GM19452 (cell line): ENCODE results near the gene DIABLO.
"Not testable (repeated sequence)": the region's sequence is repeated elsewhere in the genome, so short reads cannot be mapped to it uniquely, and the experiment has no call there.

ENCODE experiments used
- ATAC-seq: cut with Tn5 transposase; IDR thresholded peaks from one replicate; pipeline ENCODE4 v1.9.1; 2021; ENCODE audit not compliant: unreplicated experiment

The DIABLO gene

GRCh38 chr12:122215771-122216170 lies 10.1 kb downstream of the DIABLO start:
- ATAC-seq = no peak

DNA sequence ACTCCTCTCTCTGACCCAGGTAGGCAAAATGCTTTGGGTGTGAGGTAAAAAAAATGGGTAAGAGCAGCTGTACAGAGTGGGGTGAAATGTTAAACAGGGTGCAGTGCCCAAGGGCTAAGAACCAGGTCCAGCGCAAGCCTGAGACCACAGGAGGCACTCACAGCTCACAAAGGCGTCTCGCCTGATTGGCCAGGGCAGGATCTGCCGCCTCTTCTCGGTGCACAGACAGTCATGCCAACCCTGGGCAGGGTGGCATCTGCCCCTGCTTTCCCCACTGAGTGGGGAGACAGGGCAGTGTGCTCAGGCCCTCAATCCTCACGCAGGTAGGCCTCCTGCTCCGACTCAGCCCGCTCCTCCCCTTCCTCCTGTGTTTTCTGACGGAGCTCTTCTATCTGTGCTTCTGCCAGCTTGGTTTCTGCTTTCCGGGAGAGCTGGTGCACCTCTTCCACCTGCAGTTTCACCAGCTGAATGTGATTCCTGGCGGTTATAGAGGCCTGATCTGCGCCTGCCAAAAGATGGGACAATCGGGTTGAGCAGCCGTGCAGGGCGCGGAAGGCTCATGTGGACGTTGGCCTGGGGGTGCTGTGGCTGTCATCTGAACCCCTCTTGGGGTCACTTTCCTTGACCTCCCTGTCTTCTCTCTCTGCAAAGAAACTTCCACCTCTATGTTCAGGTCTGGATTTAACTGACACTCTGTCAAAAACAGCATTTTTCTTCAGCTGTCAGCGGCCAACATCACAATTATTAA lies 17.6 kb downstream of the DIABLO start:
- ATAC-seq = no peak

DNA sequence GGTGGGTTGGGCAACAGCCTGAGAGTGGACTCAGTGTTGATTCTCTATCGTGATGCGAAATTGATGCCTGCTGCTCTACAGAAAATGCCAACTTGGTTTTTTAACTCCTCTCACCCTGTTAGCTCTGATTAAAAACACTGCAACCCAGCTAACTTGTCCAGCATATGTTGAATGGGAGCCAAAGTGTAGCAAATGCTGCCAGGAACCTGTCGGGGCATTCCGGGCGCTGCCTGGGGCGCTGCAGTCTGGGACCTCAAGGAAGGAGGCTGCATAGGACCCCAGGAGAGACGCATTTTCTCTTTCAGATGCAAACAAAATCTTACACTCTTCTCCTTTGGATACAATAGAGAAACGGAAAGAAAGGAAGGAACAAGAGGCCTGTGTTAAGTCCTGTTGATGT lies 18.5 kb downstream of the DIABLO start:
- ATAC-seq = no peak

- no peak for ATAC-seq
These were observed 18.9 kb downstream of the DIABLO start for GRCh38 chr12:122206976-122207375.

DNA sequence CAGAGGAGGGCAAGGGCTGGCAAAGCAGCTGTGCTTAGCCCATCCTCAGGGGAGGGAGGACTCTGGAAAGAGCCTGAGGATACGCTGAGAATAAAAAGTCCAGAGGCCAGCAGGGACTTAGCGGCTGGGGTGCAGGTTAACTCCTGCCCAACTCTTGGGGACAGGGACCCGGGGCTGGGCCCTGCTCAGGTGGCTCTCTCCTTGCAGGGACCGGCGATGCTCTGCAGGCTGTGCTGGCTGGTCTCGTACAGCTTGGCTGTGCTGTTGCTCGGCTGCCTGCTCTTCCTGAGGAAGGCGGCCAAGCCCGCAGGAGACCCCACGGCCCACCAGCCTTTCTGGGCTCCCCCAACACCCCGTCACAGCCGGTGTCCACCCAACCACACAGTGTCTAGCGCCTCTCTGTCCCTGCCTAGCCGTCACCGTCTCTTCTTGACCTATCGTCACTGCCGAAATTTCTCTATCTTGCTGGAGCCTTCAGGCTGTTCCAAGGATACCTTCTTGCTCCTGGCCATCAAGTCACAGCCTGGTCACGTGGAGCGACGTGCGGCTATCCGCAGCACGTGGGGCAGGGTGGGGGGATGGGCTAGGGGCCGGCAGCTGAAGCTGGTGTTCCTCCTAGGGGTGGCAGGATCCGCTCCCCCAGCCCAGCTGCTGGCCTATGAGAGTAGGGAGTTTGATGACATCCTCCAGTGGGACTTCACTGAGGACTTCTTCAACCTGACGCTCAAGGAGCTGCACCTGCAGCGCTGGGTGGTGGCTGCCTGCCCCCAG lies 19.6 kb downstream of the DIABLO start:
- ATAC-seq = no peak

GRCh38 chr12:122205053-122205925 lies 20.6 kb downstream of the DIABLO start:
- no peak for ATAC-seq

- no peak for ATAC-seq
These were observed 21.4 kb downstream of the DIABLO start for GRCh38 chr12:122204167-122205052.

DNA sequence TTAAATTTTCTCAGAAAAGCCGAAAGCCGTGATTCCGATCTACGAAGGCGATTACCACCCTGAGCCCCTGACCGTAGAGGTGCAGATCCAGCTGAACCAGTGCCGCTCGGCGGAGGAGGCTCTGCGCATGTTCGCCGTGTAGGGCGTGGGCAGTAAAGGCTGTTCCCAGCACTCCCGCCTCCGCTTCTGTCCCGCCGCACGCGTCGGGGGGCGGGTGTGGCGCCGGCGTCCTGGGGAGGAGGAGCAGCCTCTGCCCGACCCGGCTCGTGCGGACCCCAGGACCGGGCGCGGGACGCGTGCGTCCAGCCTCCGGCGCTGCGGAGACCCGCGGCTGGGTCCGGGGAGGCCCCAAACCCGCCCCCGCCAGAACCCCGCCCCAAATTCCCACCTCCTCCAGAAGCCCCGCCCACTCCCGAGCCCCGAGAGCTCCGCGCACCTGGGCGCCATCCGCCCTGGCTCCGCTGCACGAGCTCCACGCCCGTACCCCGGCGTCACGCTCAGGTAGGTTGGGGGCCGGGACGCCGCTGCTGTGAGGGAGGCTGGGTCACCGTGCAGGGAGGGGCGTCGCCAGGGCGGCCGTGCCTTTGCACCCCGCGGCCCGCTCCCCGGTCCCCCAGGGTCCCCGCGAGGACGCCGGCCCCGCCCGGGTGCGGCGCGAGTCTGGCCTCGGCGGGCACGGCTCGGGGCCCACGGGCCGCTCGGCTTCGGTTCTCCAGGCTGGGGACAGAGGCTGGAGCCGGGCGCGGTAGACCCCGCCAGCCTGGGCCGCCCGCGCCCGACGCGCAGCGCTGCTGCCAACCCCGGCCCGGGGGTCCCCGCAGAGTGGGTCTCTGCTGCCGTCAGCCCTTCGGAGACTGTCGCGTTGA lies 22.3 kb downstream of the DIABLO start, which contains the start of gene B3GNT4:
TSS of gene B3GNT4 (plus strand) at position 409 of the 866 bp plus-strand sequence. CDS start 910 bp downstream, outside the sequence.
- ATAC-seq = no peak

- ATAC-seq = not testable (repeated sequence)
These were observed 23.0 kb downstream of the DIABLO start for GRCh38 chr12:122202811-122203210.

- ATAC-seq = no peak
These were observed 23.8 kb downstream of the DIABLO start for GRCh38 chr12:122202017-122202416.

DNA sequence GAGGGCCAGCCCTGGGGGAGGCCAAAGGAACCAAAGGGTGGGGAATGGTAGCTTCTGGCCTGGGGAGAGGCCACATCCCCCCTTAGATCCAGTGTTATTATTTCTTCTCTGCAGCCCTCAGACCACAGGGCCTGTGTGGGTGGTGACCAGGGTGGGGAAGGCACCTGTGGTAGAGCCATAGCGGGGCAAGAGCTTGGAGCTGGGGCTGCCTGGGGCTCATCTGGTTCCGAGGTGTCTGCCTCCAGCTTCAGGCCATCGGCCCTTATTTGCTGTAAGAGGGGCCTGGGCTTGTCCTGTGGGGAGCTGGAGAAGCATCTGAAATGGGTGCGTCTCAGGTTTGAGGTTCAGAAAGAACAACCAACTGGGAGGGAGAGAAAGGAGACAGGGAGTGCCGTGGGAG lies 24.5 kb downstream of the DIABLO start:
- ATAC-seq = no peak

DNA sequence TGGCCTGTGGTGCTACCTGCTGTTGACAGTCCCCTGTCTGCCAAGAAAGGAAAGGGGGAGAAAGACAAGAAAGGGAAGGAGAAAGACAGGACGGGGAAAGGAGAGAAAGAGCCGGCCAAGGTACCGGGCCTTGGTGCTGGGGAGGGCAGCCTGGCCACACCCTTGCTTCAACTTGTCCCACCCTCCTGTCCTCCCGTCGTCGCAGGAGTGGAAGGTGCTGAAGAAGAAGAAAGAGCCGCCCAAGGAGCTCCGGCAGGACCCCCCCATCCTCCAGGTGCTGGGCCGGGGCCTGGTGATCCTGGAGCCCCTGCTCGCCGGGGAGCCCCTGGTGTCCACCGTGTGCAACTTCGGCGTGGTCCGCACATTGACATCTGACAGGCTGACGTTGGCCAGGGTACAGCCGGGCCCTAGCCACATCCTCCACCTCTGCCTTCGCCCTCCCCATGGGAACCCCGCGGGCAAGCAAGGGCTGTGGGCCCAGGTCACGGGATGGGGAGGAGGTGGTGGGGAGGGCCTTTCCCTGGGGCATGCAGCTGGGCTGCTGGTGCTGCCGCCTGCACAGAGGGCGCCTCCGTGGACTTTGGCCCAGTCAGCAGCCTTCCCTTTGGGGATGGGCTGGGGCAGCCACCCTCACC lies 25.2 kb downstream of the DIABLO start:
- no peak for ATAC-seq

DNA sequence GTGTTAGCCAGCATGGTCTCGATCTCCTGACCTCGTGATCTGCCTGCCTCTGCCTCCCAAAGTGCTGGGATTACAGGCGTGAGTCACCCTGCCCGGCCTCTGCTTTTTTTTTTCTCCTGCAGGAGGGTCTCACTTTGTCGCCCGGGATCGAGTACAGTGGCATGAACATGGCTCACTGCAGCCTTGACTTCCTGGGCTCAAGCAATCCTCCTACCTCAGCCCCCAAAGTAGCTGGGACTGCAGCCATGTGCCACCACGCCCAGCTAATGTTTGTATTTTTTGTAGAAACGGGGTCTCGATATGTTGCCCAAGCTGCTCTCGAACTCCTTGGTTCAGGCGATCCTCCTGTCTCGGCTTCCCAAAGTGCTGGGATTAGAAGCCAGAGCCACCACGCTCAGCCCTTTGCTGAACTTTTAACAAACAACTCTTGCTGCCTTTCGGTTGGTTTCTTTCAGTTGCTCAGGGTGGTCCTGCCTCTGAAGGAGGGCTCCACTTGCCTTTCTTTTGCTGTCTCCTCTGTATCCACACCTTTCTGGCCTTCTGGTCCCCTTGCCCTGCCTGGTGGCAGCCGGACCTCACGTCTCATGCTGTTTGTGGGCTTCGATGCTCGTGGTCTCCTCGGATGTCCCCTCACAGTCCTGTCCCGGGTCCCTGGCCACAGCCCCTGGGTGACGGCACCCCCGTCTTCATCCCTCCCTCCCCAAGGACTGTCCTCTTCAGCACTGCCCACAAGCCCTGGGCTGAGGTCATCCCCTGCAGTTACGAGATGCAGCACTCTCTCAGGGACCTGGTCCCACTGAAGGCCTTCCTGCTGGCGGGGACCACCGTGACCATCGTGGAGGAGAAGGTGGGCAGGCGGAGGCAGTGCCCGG lies 26.1 kb downstream of the DIABLO start:
- no peak for ATAC-seq

DNA sequence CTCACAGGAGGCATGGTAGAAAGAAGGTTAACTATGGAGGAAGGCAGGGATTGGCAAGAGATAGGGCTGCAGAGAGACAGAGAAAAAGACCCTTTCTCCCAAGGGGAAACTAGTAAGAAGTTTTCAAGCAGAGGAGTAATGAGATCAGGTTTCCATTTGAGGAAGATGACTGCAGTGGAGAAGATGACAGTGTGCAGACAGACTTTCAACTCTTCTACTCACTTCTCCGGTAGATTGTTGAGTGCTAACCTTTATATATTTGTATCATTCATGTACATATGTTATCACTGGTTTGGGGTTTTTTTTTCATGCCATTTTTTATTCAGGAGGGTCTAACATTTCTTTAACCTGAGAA lies 28.3 kb downstream of the DIABLO start:
- ATAC-seq = no peak

- no peak for ATAC-seq
These were observed 30.4 kb downstream of the DIABLO start for GRCh38 chr12:122195405-122195804.

DNA sequence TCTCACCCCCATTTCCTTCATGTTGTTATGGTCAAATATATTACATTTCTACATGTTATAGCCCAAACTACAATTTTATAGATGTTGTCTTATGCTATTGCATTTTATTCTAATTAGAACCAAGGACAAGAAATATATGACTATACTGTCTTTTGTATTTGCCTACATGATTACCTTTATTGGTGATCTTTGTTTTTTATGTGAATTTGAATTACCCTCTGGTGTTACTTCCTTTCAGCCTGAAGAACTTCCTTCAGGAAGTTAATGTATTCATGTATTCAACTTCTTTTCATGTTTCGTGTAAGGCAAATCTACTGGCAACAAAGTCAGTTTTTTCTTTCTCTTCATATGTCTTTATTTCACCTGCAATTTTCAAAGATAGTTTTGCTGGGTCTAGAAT lies 31.0 kb downstream of the DIABLO start:
- ATAC-seq = no peak

DNA sequence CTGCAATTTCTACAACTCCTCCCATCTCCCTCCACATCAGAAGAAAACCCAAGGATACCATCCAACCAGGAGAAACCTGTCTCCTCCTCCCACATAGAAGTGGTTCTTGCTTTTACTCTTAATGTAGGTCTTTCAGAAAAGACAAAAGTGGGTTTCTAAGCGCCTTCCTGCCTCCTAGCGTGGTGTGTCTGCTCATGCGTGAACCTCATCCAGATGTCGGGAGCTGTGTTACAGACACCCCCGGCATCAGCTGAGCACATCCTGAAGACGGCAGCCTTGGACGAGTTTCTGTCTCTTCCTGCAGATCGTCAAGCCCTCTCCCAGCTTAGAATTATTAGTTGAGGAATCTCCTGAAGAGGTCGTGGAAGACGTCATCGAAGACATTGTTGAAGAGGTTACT lies 33.4 kb downstream of the DIABLO start:
- ATAC-seq = no peak
